Endothelial cell of umbilical vein (primary cell): ENCODE results near the gene DNAAF2. TPM values are rescaled to one million over a fixed set of nuclear protein-coding genes. Genes with fewer than 3 reads are reported as not detected.
A peak's percentile ranks its signal among the peaks of the same experiment; 100 is the strongest.

Source experiments
- BruUV-seq: library from RNA; stranded (reverse); fragments of 400-500 nt; replicated peaks from 2 replicates; lab custom pipeline; 2021; lab: Mats Ljungman, UMichigan
- CTCF ChIA-PET: fragments of 300-600, 350-600 bp; sonication (Branson Sonifier 250); formaldehyde crosslinking; loops from one replicate; lab custom pipeline; 2021; ENCODE audit warnings: antibody characterized with exemption, inconsistent platforms; lab: Charles Lee
- POLR2A ChIA-PET: fragments of 300-600, 350-600 bp; sonication (Branson Sonifier 250); formaldehyde crosslinking; loops from one replicate; lab custom pipeline; 2021; ENCODE audit warnings: antibody characterized with exemption, inconsistent platforms; lab: Charles Lee
- DNase-seq: peaks from one replicate; pipeline ENCODE4 v3.0.0-alpha.2; 2011; ENCODE audit warnings: low read depth, low spot score
- FAIRE-seq: peaks from 2 replicates; lab custom pipeline; 2011; peaks lifted over from hg19 to GRCh38; lab: Jason Lieb, UNC
- H2AFZ ChIP-seq: 2 replicates; pipeline ENCODE4 v1.6.0; 2012; ENCODE audit warnings: low read depth, low read length, control low read depth, inconsistent platforms
- H3K27ac ChIP-seq: 2 replicates; pipeline ENCODE4 v1.5.1; 2011; ENCODE audit warnings: low read depth, mild to moderate bottlenecking, control low read depth, low read length, moderate library complexity; ENCODE audit not compliant: insufficient read depth
- H3K27me3 ChIP-seq, 2 experiments: 2 replicates each; pipeline versions ENCODE4 v1.6.0 to v1.6.1; 2011; ENCODE audit warnings: low read length in 2 of 2, mixed read lengths in 1 of 2; ENCODE audit not compliant: control insufficient read depth in 2 of 2, insufficient read depth in 2 of 2
- H3K36me3 ChIP-seq, 2 experiments: 2 replicates in 1 of 2; 3 replicates in 1 of 2; pipeline ENCODE4 v1.5.1; 2011; ENCODE audit warnings: low read length in 2 of 2, mild to moderate bottlenecking in 1 of 2, moderate library complexity in 1 of 2; ENCODE audit not compliant: control insufficient read depth in 2 of 2, insufficient read depth in 2 of 2; ENCODE audit errors: extremely low read depth in 1 of 2
- H3K4me1 ChIP-seq: 3 replicates; pipeline ENCODE4 v1.5.1; 2011; ENCODE audit warnings: mild to moderate bottlenecking, low read length; ENCODE audit not compliant: control insufficient read depth, insufficient read depth; ENCODE audit errors: extremely low read depth
- H3K4me2 ChIP-seq: 2 replicates; pipeline ENCODE4 v1.6.1; 2011; ENCODE audit warnings: low read length, control low read depth, mixed read lengths; ENCODE audit not compliant: insufficient read depth
- H3K4me3 ChIP-seq, 3 experiments: fragments of 200-600 bp in 1 of 3; sonication (generic), shearing (Covaris generic) in 1 of 3; replicated peaks in 1 of 3; 2 replicates each; pipeline ENCODE4 v1.5.1; 2011 to 2016; ENCODE audit warnings: control low read depth in 3 of 3, low read length in 3 of 3, mild to moderate bottlenecking in 2 of 3, inconsistent platforms in 1 of 3, low read depth in 1 of 3, moderate library complexity in 1 of 3; ENCODE audit not compliant: insufficient read depth in 1 of 3
- H3K79me2 ChIP-seq: 2 replicates; pipeline ENCODE4 v1.6.0; 2012; ENCODE audit warnings: low read length, inconsistent platforms; ENCODE audit not compliant: control insufficient read depth, insufficient read depth
- H3K9ac ChIP-seq: replicated peaks from 2 replicates; pipeline ENCODE3; 2011; ENCODE audit warnings: low read length, control low read depth; ENCODE audit not compliant: insufficient read depth; ENCODE audit errors: extremely low read depth
- H3K9me1 ChIP-seq: replicated peaks from 3 replicates; pipeline ENCODE4 v1.6.0; 2011; ENCODE audit warnings: mild to moderate bottlenecking, low read length; ENCODE audit not compliant: control insufficient read depth, insufficient read depth; ENCODE audit errors: extremely low read depth
- H3K9me3 ChIP-seq: replicated peaks from 2 replicates; pipeline ENCODE4 v1.5.1; 2012; ENCODE audit warnings: low read length, inconsistent platforms; ENCODE audit not compliant: control insufficient read depth, insufficient read depth
- H4K20me1 ChIP-seq: replicated peaks from 2 replicates; pipeline ENCODE3; 2011; ENCODE audit warnings: mild to moderate bottlenecking, low read length; ENCODE audit not compliant: control insufficient read depth, insufficient read depth; ENCODE audit errors: extremely low read depth
- EZH2 ChIP-seq: IDR thresholded peaks from 2 replicates; pipeline ENCODE4 v1.6.1; 2012; ENCODE audit warnings: borderline replicate concordance, low read depth, mild to moderate bottlenecking, moderate library complexity, low read length, inconsistent platforms; ENCODE audit not compliant: severe bottlenecking
- FOS ChIP-seq: IDR thresholded peaks from 2 replicates; pipeline ENCODE4 v1.6.1; 2011; ENCODE audit warnings: mild to moderate bottlenecking, low read length, moderate library complexity, borderline replicate concordance; ENCODE audit not compliant: insufficient read depth
- GATA2 ChIP-seq: IDR thresholded peaks from 2 replicates; pipeline ENCODE4 v1.7.0; 2011; ENCODE audit warnings: low read depth, mild to moderate bottlenecking, moderate library complexity, mixed read lengths, low read length; ENCODE audit not compliant: insufficient read length, insufficient read depth
- JUN ChIP-seq: IDR thresholded peaks from 2 replicates; pipeline ENCODE4 v1.6.1; 2011; ENCODE audit warnings: borderline replicate concordance, low read depth; ENCODE audit not compliant: insufficient read length, insufficient read depth
- MYC ChIP-seq: IDR thresholded peaks from one replicate; pipeline ENCODE4 v1.6.1; 2011; ENCODE audit warnings: mild to moderate bottlenecking, low read depth, low read length
- POLR2A ChIP-seq: IDR thresholded peaks from 2 replicates; pipeline ENCODE4 v1.6.1; 2012; ENCODE audit warnings: low read depth, mild to moderate bottlenecking, control low read depth, low read length
- POLR2AphosphoS5 ChIP-seq: IDR thresholded peaks from 2 replicates; pipeline ENCODE4 v1.6.1; 2012; ENCODE audit warnings: low read depth, mild to moderate bottlenecking, control low read depth, low read length, moderate library complexity; ENCODE audit not compliant: insufficient read depth
- dilution Hi-C: fragments of 300-500 bp; cut with MboI; formaldehyde crosslinking; loops from one replicate; pipeline ENCODE4 v1.15.0; 2019; ENCODE audit warnings: low sequenced_read_pairs; ENCODE audit not compliant: extremely low pct_ligation_motif_present
- intact Hi-C: fragments of 100-400 bp; cut with micrococcal nuclease; formaldehyde crosslinking; loops from one replicate; pipeline ENCODE4 v1.10.0; 2022
- polyA plus RNA-seq, 4 experiments: library from polyadenylated mRNA; depleted of rRNA in 3 of 4; stranded (reverse) in 3 of 4; unstranded in 1 of 4; fragments of >200 nt; gene quantifications; 2 replicates each; pipeline versions ENCODE4 v1.2.1 to v1.2.3, GENCODE V29; 2011 to 2012; ENCODE audit warnings: missing spikeins in 1 of 4
- total RNA-seq: library from RNA; stranded (reverse); gene quantifications from 2 replicates; pipeline ENCODE4 v1.2.3, GENCODE V29; 2021
- TF ChIP-seq, protein P1 (sequence below), 2 donors: IDR thresholded peaks; 1 replicate in 1 of 2; 2 replicates in 1 of 2; pipeline ENCODE4 v1.5.1; 2011; ENCODE audit warnings: low read length in 2 of 2, mild to moderate bottlenecking in 2 of 2, moderate library complexity in 2 of 2, control low read depth in 1 of 2, inconsistent platforms in 1 of 2, low read depth in 1 of 2; ENCODE audit not compliant: insufficient read depth in 1 of 2; ENCODE audit errors: extremely low read depth in 1 of 2
- TF ChIP-seq, protein P2 (sequence below): IDR thresholded peaks from 2 replicates; pipeline ENCODE4 v1.6.1; 2011; ENCODE audit not compliant: insufficient read depth, insufficient read length

DNAAF2 gene
- total and polyA plus RNA-seq, 2 donors (not counting 3 experiments of a cell fraction or from before 2014, with no cell fraction given), result 3.0 to 5.7 TPM

DNA sequence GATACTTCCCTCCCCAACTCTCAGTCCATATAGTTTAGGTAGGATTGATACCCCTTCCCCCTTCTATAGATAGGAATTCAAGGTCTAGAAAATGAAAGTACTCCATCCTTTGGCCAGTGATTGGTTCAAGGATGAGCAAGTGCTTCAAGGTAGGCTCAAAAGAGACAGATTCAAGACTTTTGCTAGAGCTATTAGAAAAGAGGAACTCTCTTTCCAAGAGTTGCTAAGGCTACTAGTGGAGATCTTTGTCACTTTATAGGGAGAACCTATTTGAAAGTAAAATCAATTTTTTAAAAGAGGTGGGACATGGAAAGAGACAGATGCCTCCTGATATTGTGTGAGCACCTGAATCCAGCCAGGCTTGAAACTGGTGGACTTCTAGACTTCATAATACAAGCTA lies 35.4 kb upstream of the DNAAF2 start:
- dilution Hi-C loops (no loop called here), intact Hi-C loops (no loop called here)
- CTCF ChIA-PET, result interaction anchor here (0.6 to 1.1 kb wide), 3 partner anchors 12 to 699 kb away, joined by 3 to 4 read pairs (median 4); no protein-coding TSS in a partner anchor

DNA sequence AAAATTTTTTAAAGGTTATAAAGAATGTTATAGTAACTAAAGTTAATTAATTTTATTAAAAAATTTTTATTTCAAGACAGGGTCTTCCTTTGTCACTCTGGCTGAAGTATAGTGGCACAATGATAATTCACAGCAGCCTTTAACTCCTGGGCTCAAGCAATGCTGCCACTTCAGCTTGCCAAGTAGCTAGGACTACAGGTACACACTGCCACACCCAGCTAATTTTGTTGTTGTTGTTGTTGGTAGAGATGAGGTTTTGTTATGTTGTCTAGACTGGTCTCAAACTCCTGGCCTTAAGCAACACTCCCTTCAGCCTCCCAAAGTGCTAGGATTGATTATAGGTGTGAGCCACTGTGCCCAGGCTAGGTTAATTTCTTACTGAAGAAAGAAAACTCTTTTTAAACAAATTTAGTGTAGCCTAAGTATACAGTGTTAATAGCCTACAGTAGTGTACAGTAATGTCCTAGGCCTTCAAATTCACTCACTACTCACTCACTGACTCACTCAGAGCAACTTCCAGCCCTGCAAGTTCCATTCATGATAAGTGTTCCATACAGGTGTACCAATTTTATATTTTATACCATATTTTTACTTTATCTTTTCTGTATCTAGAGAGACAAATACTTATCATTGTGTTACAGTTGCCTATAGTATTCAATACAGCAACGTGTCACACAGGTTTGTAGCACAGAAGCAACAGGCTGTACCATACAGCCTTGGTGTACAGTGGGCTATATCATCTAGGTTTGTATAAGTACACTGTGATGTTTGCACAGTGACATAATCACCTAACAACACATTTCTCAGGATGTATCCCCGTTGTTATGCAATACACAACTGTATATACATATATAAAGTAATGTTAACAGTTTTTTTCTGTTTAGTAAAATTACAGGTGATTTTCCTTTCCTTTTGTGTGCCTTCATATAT lies 24.7 kb upstream of the DNAAF2 start:
- POLR2A ChIA-PET, result no interaction called here
- H3K27me3 ChIP-seq, result no peaks in the 10 kb centered on the region
- H2AFZ ChIP-seq, result no peak overlapping the region
- H3K27ac ChIP-seq, result no peak overlapping the region
- H3K4me2 ChIP-seq, result no peak overlapping the region
- H3K4me1 ChIP-seq, result no peaks in the 10 kb centered on the region
- no TSS peak for BruUV-seq
- no peak overlapping the region for H3K4me3 ChIP-seq
- no peak overlapping the region for H3K9ac ChIP-seq
- dilution Hi-C loops, result no loop called here
- DNase-seq (no peak), FAIRE-seq (peak; percentile 55)
- H3K79me2 ChIP-seq, result no peaks in the 10 kb centered on the region
- no peaks in the 10 kb centered on the region for H3K36me3 ChIP-seq
- CTCF ChIA-PET, result interaction anchor here (0.9 to 1.0 kb wide), 2 partner anchors 9 to 10 kb away, joined by 3 to 4 read pairs; no protein-coding TSS in a partner anchor
- TF ChIP-seq EZH2 (no peak), POLR2AphosphoS5 (no peak), FOS (no peak), JUN (no peak), GATA2 (no peak), MYC (no peak), POLR2A (no peak)
- TF ChIP-seq, protein P1, sequence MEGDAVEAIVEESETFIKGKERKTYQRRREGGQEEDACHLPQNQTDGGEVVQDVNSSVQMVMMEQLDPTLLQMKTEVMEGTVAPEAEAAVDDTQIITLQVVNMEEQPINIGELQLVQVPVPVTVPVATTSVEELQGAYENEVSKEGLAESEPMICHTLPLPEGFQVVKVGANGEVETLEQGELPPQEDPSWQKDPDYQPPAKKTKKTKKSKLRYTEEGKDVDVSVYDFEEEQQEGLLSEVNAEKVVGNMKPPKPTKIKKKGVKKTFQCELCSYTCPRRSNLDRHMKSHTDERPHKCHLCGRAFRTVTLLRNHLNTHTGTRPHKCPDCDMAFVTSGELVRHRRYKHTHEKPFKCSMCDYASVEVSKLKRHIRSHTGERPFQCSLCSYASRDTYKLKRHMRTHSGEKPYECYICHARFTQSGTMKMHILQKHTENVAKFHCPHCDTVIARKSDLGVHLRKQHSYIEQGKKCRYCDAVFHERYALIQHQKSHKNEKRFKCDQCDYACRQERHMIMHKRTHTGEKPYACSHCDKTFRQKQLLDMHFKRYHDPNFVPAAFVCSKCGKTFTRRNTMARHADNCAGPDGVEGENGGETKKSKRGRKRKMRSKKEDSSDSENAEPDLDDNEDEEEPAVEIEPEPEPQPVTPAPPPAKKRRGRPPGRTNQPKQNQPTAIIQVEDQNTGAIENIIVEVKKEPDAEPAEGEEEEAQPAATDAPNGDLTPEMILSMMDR (IDR thresholded peaks at IDR 0.05; ENCODE audit: extremely low read depth in 1 of 2, insufficient read depth in 1 of 2, low read depth in 1 of 2, low read length in 2 of 2), result no peak
- TF ChIP-seq, protein P2, sequence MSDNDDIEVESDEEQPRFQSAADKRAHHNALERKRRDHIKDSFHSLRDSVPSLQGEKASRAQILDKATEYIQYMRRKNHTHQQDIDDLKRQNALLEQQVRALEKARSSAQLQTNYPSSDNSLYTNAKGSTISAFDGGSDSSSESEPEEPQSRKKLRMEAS, result no peak
- no peaks in the 10 kb centered on the region for H3K9me1 ChIP-seq
- no peaks in the 10 kb centered on the region for H4K20me1 ChIP-seq
- intact Hi-C loops, result no loop called here
- H3K9me3 ChIP-seq, result no peaks in the 10 kb centered on the region

More for the DNA sequence above, 35.4 kb upstream of the DNAAF2 start:
- H3K9me1 ChIP-seq, result no peaks in the 10 kb centered on the region
- POLR2A ChIA-PET, result no interaction called here
- H3K79me2 ChIP-seq, result no peaks in the 10 kb centered on the region
- no peak overlapping the region for H3K4me3 ChIP-seq
- TF ChIP-seq EZH2 (no peak), FOS (no peak)
- no peaks in the 10 kb centered on the region for H3K4me1 ChIP-seq
- FAIRE-seq, result no peak
- no peaks in the 10 kb centered on the region for H4K20me1 ChIP-seq
- no TSS peak for BruUV-seq
- H3K4me2 ChIP-seq, result no peak overlapping the region
- no peaks in the 10 kb centered on the region for H3K27me3 ChIP-seq
- no peak overlapping the region for H2AFZ ChIP-seq
- no peaks in the 10 kb centered on the region for H3K9me3 ChIP-seq
- DNase-seq, result no peak
- no peak overlapping the region for H3K9ac ChIP-seq
- peaks cover 0 to 4% of the 10 kb centered on the region in 2 experiments for H3K36me3 ChIP-seq
- no peak overlapping the region for H3K27ac ChIP-seq
